Stimulated activated CD4-positive, alpha-beta T cell treated with anti-CD3 and anti-CD28 coated beads, Interleukin-12 subunit alpha, Interleukin-12 subunit beta, amount 100 ng/mL, for 4 hours (primary cell): Measurements from ENCODE around the gene TCP11X2.
"Not testable (repeated sequence)": the region's sequence is repeated elsewhere in the genome, so short reads cannot be mapped to it uniquely, and the experiment has no call there.

Experiments used
- DNase-seq: peaks from one replicate; pipeline ENCODE4 v3.0.0-alpha.2; 2020

The TCP11X2 gene

GRCh38 chrX:102471762-102472220 is at the start of gene TCP11X2:
Gene TCP11X2, minus strand, starts transcription at chrX:102471812.
- DNase-seq = not testable (repeated sequence)

GRCh38 chrX:102517326-102517725 is 45.7 kb upstream of the TCP11X2 start:
- no peak for DNase-seq

GRCh38 chrX:102515975-102516941 is 44.6 kb upstream of the TCP11X2 start, which contains the start of gene TMSB15A:
Gene TMSB15A, minus strand, starts transcription at chrX:102516739.
- DNase-seq = peak; percentile 61

- no peak for DNase-seq
These were observed 42.9 kb upstream of the TCP11X2 start for GRCh38 chrX:102514536-102514935.

GRCh38 chrX:102498732-102499131 is 27.1 kb upstream of the TCP11X2 start:
- no peak for DNase-seq

GRCh38 chrX:102491766-102492165 is 20.2 kb upstream of the TCP11X2 start:
- no peak for DNase-seq

- not testable (repeated sequence) for DNase-seq
These were observed 7.2 kb upstream of the TCP11X2 start for GRCh38 chrX:102478765-102479164.

- DNase-seq = not testable (repeated sequence)
These were observed 1.4 kb downstream of the TCP11X2 start for GRCh38 chrX:102470215-102470614.

GRCh38 chrX:102458615-102459014 is 13.0 kb downstream of the TCP11X2 start:
- DNase-seq = not testable (repeated sequence)

GRCh38 chrX:102439908-102440307 is 31.7 kb downstream of the TCP11X2 start, which contains the start of gene NXF2B:
Gene NXF2B, minus strand, starts transcription at chrX:102440008. Its CDS starts 59,972 bp downstream, at chrX:102380036.
- not testable (repeated sequence) for DNase-seq

- not testable (repeated sequence) for DNase-seq
These were observed 57.1 kb downstream of the TCP11X2 start for GRCh38 chrX:102414493-102414892.
